HepG2 (cell line): ENCODE results near the gene ATXN2. TPM values are rescaled to one million over a fixed set of nuclear protein-coding genes. Genes with fewer than 3 reads are reported as not detected.
A peak's percentile ranks its signal among the peaks of the same experiment; 100 is the strongest.

Source experiments
- ATAC-seq: fragments of 200-7000 bp; cut with Tn5 transposase; 3 replicates; pipeline ENCODE4 v1.9.1; 2020; ENCODE audit warnings: mild to moderate bottlenecking, moderate library complexity
- BruUV-seq: library from RNA; stranded (reverse); fragments of 400-500 nt; replicated peaks from 2 replicates; lab custom pipeline; 2021; lab: Mats Ljungman, UMichigan
- CTCF ChIA-PET: fragments of 300-600 bp; formaldehyde crosslinking; extraction: SDS; loops from one replicate; lab custom pipeline; 2021; ENCODE audit warnings: low total read pairs, inconsistent platforms, low intra/inter-chr PET ratio; lab: Yijun Ruan, JAX
- POLR2A ChIA-PET: fragments of 350-600 bp; sonication (Branson Sonifier 250); formaldehyde crosslinking; loops from one replicate; lab custom pipeline; 2020; ENCODE audit warnings: antibody characterized with exemption, inconsistent platforms; lab: Yijun Ruan, JAX
- DNase-seq: peaks from one replicate; pipeline ENCODE4 v3.0.0-alpha.2; 2015; ENCODE audit warnings: low spot score
- FAIRE-seq: peaks from 3 replicates; lab custom pipeline; 2011; peaks lifted over from hg19 to GRCh38; lab: Jason Lieb, UNC
- H2AFZ ChIP-seq: one replicate; pipeline ENCODE4 v1.6.1; 2011; ENCODE audit warnings: low read length, inconsistent platforms
- H3K27ac ChIP-seq: fragments of 300-600 bp; 3 replicates; pipeline ENCODE4 v1.8.0; 2011; ENCODE audit warnings: mixed run types, mild to moderate bottlenecking, mixed read lengths, low read length, inconsistent platforms; ENCODE audit not compliant: insufficient read depth; ENCODE audit errors: extremely low read length
- H3K27me3 ChIP-seq, 2 experiments: fragments of 200-600 bp in 1 of 2; 2 replicates in 1 of 2; 3 replicates in 1 of 2; pipeline versions ENCODE4 v1.6.0 to v1.8.0; 2011; ENCODE audit warnings: low read length in 2 of 2, mild to moderate bottlenecking in 2 of 2, moderate library complexity in 2 of 2, inconsistent platforms in 1 of 2; ENCODE audit not compliant: insufficient read depth in 2 of 2, control insufficient read depth in 1 of 2
- H3K36me3 ChIP-seq, 2 experiments: fragments of 200-600 bp in 1 of 2; replicated peaks in 1 of 2; 2 replicates in 1 of 2; 3 replicates in 1 of 2; pipeline versions ENCODE4 v1.5.1 to v1.8.0; 2011; ENCODE audit warnings: low read length in 2 of 2, inconsistent platforms in 1 of 2; ENCODE audit not compliant: insufficient read depth in 2 of 2, control insufficient read depth in 1 of 2
- H3K4me1 ChIP-seq: 2 replicates; pipeline ENCODE4 v1.5.1; 2012; ENCODE audit warnings: low read length, inconsistent platforms; ENCODE audit not compliant: insufficient read depth
- H3K4me2 ChIP-seq: 2 replicates; pipeline ENCODE4 v1.6.0; 2011; ENCODE audit warnings: low read depth, low read length, inconsistent platforms
- H3K4me3 ChIP-seq, 3 experiments: fragments of 200-600 bp in 1 of 3; sonication (generic), shearing (Covaris generic) in 1 of 3; replicated peaks in 1 of 3; 2 replicates each; pipeline ENCODE4 v1.5.1; 2011 to 2016; ENCODE audit warnings: low read length in 3 of 3, inconsistent platforms in 2 of 3, low read depth in 2 of 3, mild to moderate bottlenecking in 2 of 3, control low read depth in 1 of 3, mixed read lengths in 1 of 3; ENCODE audit not compliant: insufficient read depth in 1 of 3
- H3K79me2 ChIP-seq: one replicate; pipeline ENCODE4 v1.6.1; 2011; ENCODE audit warnings: low read length, inconsistent platforms; ENCODE audit not compliant: insufficient read depth
- H3K9ac ChIP-seq: 2 replicates; pipeline ENCODE4 v1.6.0; 2011; ENCODE audit warnings: mild to moderate bottlenecking, low read depth, low read length, inconsistent platforms; ENCODE audit not compliant: insufficient read depth
- H3K9me3 ChIP-seq: 2 replicates; pipeline ENCODE4 v1.5.1; 2012; ENCODE audit warnings: mild to moderate bottlenecking, low read length
- H4K20me1 ChIP-seq: 2 replicates; pipeline ENCODE4 v1.6.0; 2011; ENCODE audit warnings: inconsistent platforms, mild to moderate bottlenecking, low read length, moderate library complexity; ENCODE audit not compliant: insufficient read depth
- ATAD3A ChIP-seq: sonication (generic); formaldehyde crosslinking; IDR thresholded peaks from 2 replicates; pipeline ENCODE4 v1.4.0; 2020; ENCODE audit warnings: missing genetic modification reagents
- GPN1 ChIP-seq: sonication (generic); formaldehyde crosslinking; IDR thresholded peaks from 2 replicates; pipeline ENCODE4 v1.5.1; 2020; ENCODE audit warnings: missing genetic modification reagents, borderline replicate concordance
- HNRNPL ChIP-seq: fragments of 200-400 bp; formaldehyde crosslinking; IDR thresholded peaks from 2 replicates; pipeline ENCODE4 v1.6.1; 2017; ENCODE audit warnings: mild to moderate bottlenecking, low read depth, low read length
- MYC ChIP-seq: sonication (generic); formaldehyde crosslinking; IDR thresholded peaks from 2 replicates; pipeline ENCODE4 v1.9.0; 2021; ENCODE audit warnings: missing genetic modification reagents, borderline replicate concordance
- POLR2G ChIP-seq: fragments of 200-400 bp; formaldehyde crosslinking; IDR thresholded peaks from 2 replicates; pipeline ENCODE4 v1.6.1; 2018; ENCODE audit warnings: mild to moderate bottlenecking, low read depth, low read length, moderate library complexity
- SKI ChIP-seq: fragments of 450-650 bp; IDR thresholded peaks from one replicate; pipeline ENCODE4 v1.6.1; 2018; ENCODE audit warnings: mild to moderate bottlenecking; ENCODE audit not compliant: partially characterized antibody
- SRY ChIP-seq: sonication (generic); formaldehyde crosslinking; IDR thresholded peaks from 2 replicates; pipeline ENCODE4 v1.8.0; 2022; ENCODE audit warnings: mild to moderate bottlenecking, missing genetic modification reagents
- ZNF263 ChIP-seq: sonication (generic); formaldehyde crosslinking; IDR thresholded peaks from 2 replicates; pipeline ENCODE4 v1.4.0; 2020; ENCODE audit warnings: missing genetic modification reagents
- ZNF83 ChIP-seq: sonication (generic); formaldehyde crosslinking; IDR thresholded peaks from 2 replicates; pipeline ENCODE4 v1.4.0; 2020; ENCODE audit warnings: missing genetic modification reagents, mild to moderate bottlenecking, borderline replicate concordance
- ZSCAN12 ChIP-seq: sonication (generic); formaldehyde crosslinking; IDR thresholded peaks from 2 replicates; pipeline ENCODE4 v1.9.0; 2021; ENCODE audit warnings: mild to moderate bottlenecking, missing genetic modification reagents
- WGBS: methylation state at CpG from one replicate; pipeline ENCODE4 v1.1.6; 2017; ENCODE audit warnings: low lambda C conversion rate; 5-methylcytosine and 5-hydroxymethylcytosine counted together
- in situ Hi-C: cut with HindIII; loops from 2 replicates; pipeline ENCODE4 v1.10.0; 2017; ENCODE audit warnings: low pct_unique_long_range_greater_than_20kb; ENCODE audit not compliant: extremely low pct_ligation_motif_present
- intact Hi-C: fragments of 100-400 bp; cut with micrococcal nuclease; formaldehyde crosslinking; loops from one replicate; pipeline ENCODE4 v1.10.0; 2022; ENCODE audit not compliant: unreplicated experiment
- polyA plus RNA-seq, 8 experiments: library from polyadenylated mRNA; depleted of rRNA in 3 of 8; stranded (reverse) in 7 of 8; unstranded in 1 of 8; fragments of >200 nt; fragmentation: Illumina TruSeq in 4 of 8; extraction: Trizol in 4 of 8; gene quantifications; 2 replicates each; pipeline versions ENCODE4 v1.2.1 to v1.2.3, GENCODE V29; 2011 to 2016; ENCODE audit warnings: low read depth in 4 of 8, missing spikeins in 1 of 8, mixed read lengths in 1 of 8; ENCODE audit not compliant: insufficient read depth in 1 of 8
- total RNA-seq, 5 experiments: library from RNA; depleted of rRNA; stranded (reverse); fragments of >200 nt; fragmentation: Illumina TruSeq; extraction: Trizol; gene quantifications; 2 replicates each; pipeline ENCODE4 v1.2.3, GENCODE V29; 2016; ENCODE audit warnings: low read depth in 1 of 5
- TF ChIP-seq, protein P1 (sequence below): sonication (generic); formaldehyde crosslinking; IDR thresholded peaks from 2 replicates; pipeline ENCODE4 v1.4.0; 2020; ENCODE audit warnings: missing genetic modification reagents
- TF ChIP-seq, protein P2 (sequence below): sonication (generic); formaldehyde crosslinking; IDR thresholded peaks from 2 replicates; pipeline ENCODE4 v1.5.0; 2020; ENCODE audit warnings: missing genetic modification reagents
- TF ChIP-seq, protein P3 (sequence below): sonication (generic); formaldehyde crosslinking; IDR thresholded peaks from 2 replicates; pipeline ENCODE4 v1.4.0; 2020; ENCODE audit warnings: low read depth, mild to moderate bottlenecking, missing genetic modification reagents

Gene ATXN2
- total and polyA plus RNA-seq, 2 of the 13 experiments (the other 11 are each of a cell fraction or from before 2014, with no cell fraction given): 18.1 to 27.1 TPM

DNA sequence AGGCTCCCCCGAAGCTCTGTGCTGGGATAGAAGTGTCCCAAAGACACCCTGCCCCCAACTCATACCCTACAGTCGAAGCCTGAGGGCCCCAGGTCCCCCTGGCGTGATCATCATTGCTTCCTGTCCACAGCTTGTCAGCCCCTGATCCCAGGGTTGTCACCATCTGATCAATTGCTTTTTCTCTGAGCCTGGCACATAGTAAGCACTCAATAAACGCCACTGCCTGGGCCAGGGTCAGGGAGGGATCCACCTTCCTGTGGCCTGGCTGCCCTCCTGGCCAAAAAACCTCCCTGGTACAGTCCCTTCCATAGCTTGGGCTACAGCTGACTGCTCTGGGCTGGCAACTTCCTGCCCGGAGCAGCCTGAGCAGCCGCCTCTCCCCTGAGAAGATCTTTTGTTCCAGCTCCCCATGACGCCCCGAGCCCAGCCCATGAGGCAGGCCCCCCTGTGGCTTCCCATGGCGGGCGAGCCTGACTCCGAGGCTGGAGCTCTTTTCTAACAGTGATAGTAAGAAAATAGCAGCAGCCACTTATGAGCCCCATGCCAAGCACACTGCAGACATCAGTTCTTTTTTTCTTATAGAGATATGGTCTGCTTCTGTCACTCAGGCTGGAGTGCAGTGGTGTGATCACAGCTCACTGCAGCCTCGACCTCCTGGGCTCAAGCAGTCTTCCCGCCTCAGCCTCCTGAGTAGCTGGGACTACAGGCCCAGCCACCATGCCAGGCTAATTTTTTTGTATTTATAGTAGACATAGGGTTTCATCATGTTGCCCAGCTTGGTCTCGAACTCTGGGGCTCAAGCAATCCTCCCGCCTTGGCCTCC is 186.9 kb downstream of the ATXN2 start:
- H3K4me3 ChIP-seq: no peak overlapping the region
- BruUV-seq: no TSS peak
- WGBS: 88% methylated on average over 12 of the region's 15 CpGs
- no peak for ATAC-seq
- in situ Hi-C loops: no loop called here
- H3K9me3 ChIP-seq: no peaks in the 10 kb centered on the region
- H2AFZ ChIP-seq: no peak overlapping the region
- no peak overlapping the region for H3K27ac ChIP-seq
- H3K9ac ChIP-seq: no peak overlapping the region
- peaks cover 21% of the 10 kb centered on the region for H3K4me1 ChIP-seq
- TF ChIP-seq, protein P1, sequence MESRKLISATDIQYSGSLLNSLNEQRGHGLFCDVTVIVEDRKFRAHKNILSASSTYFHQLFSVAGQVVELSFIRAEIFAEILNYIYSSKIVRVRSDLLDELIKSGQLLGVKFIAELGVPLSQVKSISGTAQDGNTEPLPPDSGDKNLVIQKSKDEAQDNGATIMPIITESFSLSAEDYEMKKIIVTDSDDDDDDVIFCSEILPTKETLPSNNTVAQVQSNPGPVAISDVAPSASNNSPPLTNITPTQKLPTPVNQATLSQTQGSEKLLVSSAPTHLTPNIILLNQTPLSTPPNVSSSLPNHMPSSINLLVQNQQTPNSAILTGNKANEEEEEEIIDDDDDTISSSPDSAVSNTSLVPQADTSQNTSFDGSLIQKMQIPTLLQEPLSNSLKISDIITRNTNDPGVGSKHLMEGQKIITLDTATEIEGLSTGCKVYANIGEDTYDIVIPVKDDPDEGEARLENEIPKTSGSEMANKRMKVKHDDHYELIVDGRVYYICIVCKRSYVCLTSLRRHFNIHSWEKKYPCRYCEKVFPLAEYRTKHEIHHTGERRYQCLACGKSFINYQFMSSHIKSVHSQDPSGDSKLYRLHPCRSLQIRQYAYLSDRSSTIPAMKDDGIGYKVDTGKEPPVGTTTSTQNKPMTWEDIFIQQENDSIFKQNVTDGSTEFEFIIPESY (CRISPR knock-in tag): peak; percentile 54; the same call in 1 of the 2 replicates
- TF ChIP-seq ZSCAN12: no peak
- TF ChIP-seq, all 625 proteins: peak for 1
- H3K36me3 ChIP-seq: peaks cover 0 to 11% of the 10 kb centered on the region in 2 experiments; a peak in 2 of 5 replicates
- no peaks in the 10 kb centered on the region for H3K27me3 ChIP-seq
- CTCF ChIA-PET: no interaction called here
- POLR2A ChIA-PET: interaction anchor here (1.8 kb wide), 1 partner anchor 8 kb away, joined by 7 read pairs; no protein-coding TSS in a partner anchor
- FAIRE-seq: no peak
- H3K79me2 ChIP-seq: peaks cover 28% of the 10 kb centered on the region
- intact Hi-C loops: no loop called here
- DNase-seq: no peak
- H4K20me1 ChIP-seq: peaks cover 38% of the 10 kb centered on the region
- H3K4me2 ChIP-seq: no peak overlapping the region

DNA sequence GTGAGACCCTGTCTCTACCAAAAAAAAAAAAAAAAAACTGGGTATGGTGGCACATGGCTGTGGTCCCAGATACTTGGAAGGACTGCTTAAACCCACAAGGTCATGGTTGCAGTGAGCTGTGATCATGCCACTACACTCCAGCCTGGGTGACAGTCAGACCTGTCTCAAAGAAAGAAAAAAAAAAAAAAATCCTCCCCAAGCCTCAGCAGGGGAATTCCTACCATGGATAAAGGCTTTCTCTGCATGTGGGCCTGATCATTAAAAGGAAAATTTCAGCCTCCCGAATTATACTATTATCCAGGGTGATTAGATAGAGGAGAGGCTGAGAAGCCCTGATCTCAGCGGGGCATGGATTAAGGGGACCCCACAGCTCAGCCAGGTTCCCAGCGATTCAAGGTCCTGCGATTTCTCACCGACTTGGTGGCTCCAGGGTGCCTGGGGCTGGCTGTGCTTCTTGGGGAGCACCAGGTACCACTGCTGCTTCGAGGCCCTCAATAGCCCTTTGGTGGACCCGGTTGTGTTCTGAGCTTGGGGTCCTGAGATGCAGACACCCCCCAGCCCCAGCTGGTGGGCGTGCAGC is 187.8 kb downstream of the ATXN2 start:
- Histone ChIP-seq H2AFZ (no peak overlapping the region), H3K27me3 (no peaks in the 10 kb centered on the region; a peak in 1 of 5 replicates), H3K27ac (no peak overlapping the region), H3K4me2 (no peak overlapping the region), H3K79me2 (peaks cover 38% of the 10 kb centered on the region), H3K36me3 (peaks cover 0 to 11% of the 10 kb centered on the region in 2 experiments; a peak in 2 of 5 replicates), H3K4me3 (no peak overlapping the region), H3K9me3 (no peaks in the 10 kb centered on the region), H4K20me1 (peaks cover 43% of the 10 kb centered on the region), H3K9ac (no peak overlapping the region), H3K4me1 (peaks cover 25% of the 10 kb centered on the region)
- intact Hi-C loops (no loop called here), in situ Hi-C loops (no loop called here)
- 91% methylated on average over 2 of the region's 8 CpGs for WGBS
- BruUV-seq: no TSS peak
- ChIA-PET POLR2A (no interaction called here), CTCF (no interaction called here)
- no peak for ATAC-seq
- no peak for DNase-seq
- no peak for FAIRE-seq
- TF ChIP-seq ATAD3A (no peak), SKI (no peak), POLR2G (no peak), MYC (CRISPR knock-in tag) (no peak), HNRNPL (no peak), SRY (CRISPR knock-in tag) (no peak), ZNF83 (no peak), GPN1 (CRISPR knock-in tag) (no peak), ZNF263 (CRISPR knock-in tag) (no peak)
- TF ChIP-seq, protein P2, sequence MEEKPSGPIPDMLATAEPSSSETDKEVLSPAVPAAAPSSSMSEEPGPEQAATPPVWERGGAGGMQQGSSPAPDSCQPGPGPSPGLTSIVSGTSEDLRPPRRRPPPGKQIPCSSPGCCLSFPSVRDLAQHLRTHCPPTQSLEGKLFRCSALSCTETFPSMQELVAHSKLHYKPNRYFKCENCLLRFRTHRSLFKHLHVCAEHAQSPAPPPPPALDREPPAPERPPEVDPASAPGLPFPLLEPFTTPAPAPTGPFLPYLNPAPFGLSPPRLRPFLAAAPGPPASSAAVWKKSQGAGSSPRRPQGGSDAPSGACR (CRISPR knock-in tag): no peak
- TF ChIP-seq, protein P3, sequence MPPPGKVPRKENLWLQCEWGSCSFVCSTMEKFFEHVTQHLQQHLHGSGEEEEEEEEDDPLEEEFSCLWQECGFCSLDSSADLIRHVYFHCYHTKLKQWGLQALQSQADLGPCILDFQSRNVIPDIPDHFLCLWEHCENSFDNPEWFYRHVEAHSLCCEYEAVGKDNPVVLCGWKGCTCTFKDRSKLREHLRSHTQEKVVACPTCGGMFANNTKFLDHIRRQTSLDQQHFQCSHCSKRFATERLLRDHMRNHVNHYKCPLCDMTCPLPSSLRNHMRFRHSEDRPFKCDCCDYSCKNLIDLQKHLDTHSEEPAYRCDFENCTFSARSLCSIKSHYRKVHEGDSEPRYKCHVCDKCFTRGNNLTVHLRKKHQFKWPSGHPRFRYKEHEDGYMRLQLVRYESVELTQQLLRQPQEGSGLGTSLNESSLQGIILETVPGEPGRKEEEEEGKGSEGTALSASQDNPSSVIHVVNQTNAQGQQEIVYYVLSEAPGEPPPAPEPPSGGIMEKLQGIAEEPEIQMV: no peak
